Small intestine (tissue), 7 donors: ENCODE results near the gene HOMER3. TPM values are rescaled to one million over a fixed set of nuclear protein-coding genes. Genes with fewer than 3 reads are reported as not detected.
"Not testable (repeated sequence)": the region's sequence is repeated elsewhere in the genome, so short reads cannot be mapped to it uniquely, and the experiment has no call there.

Source experiments
- DNase-seq, 2 donors: peaks; one replicate each; pipeline versions ENCODE4 v3.0.0 to v3.0.0-alpha.2; 2013
- FAIRE-seq: peaks from 2 replicates; lab custom pipeline; 2012; peaks lifted over from hg19 to GRCh38; lab: Jason Lieb, UNC
- H3K27ac ChIP-seq, 3 donors: one replicate each; pipeline ENCODE4 v1.5.1; 2013; ENCODE audit warnings: low read length in 2 of 3, mild to moderate bottlenecking in 2 of 3, control low read depth in 1 of 3, inconsistent platforms in 1 of 3, low read depth in 1 of 3, moderate library complexity in 1 of 3
- H3K27me3 ChIP-seq, 3 donors: one replicate each; pipeline ENCODE4 v1.6.1; 2013; ENCODE audit warnings: low read length in 3 of 3, inconsistent platforms in 1 of 3; ENCODE audit not compliant: control insufficient read depth in 3 of 3, insufficient read depth in 3 of 3
- H3K36me3 ChIP-seq, 3 donors: one replicate each; pipeline ENCODE4 v1.6.1; 2013; ENCODE audit warnings: low read length in 3 of 3, inconsistent platforms in 1 of 3, low read depth in 1 of 3, mild to moderate bottlenecking in 1 of 3, moderate library complexity in 1 of 3; ENCODE audit not compliant: control insufficient read depth in 3 of 3, insufficient read depth in 2 of 3
- H3K4me1 ChIP-seq, 3 donors: one replicate each; pipeline ENCODE4 v1.6.1; 2013; ENCODE audit warnings: low read length in 2 of 3, inconsistent platforms in 1 of 3, low read depth in 1 of 3, mild to moderate bottlenecking in 1 of 3, moderate library complexity in 1 of 3; ENCODE audit not compliant: control insufficient read depth in 3 of 3, insufficient read depth in 2 of 3
- H3K4me3 ChIP-seq, 3 donors: one replicate each; pipeline ENCODE4 v1.5.1; 2013; ENCODE audit warnings: low read length in 3 of 3, control low read depth in 1 of 3, inconsistent platforms in 1 of 3, low read depth in 1 of 3, mild to moderate bottlenecking in 1 of 3, moderate library complexity in 1 of 3
- H3K9me3 ChIP-seq, 2 donors: one replicate each; pipeline ENCODE4 v1.6.1; 2013; ENCODE audit warnings: low read depth in 1 of 2, low read length in 1 of 2; ENCODE audit not compliant: control insufficient read depth in 2 of 2, insufficient read depth in 1 of 2
- WGBS, 3 donors: extraction: QIAGEN DNeasy Blood & Tissue Kit; methylation state at CpG; one replicate each; pipeline ENCODE4 v1.1.7; 2013; 5-methylcytosine and 5-hydroxymethylcytosine counted together
- polyA plus RNA-seq, 4 donors: library from polyadenylated mRNA; stranded (reverse) in 3 of 4; unstranded in 1 of 4; fragments of 200-250 nt in 3 of 4; fragments of 120-200 nt in 1 of 4; gene quantifications; one replicate each; pipeline versions ENCODE4 v1.2.1 to v1.2.3, GENCODE V29; 2013
- donor health status: healthy with polysubstance abuse.
- donor health status: control.
- donor health status: control.
- donor health status: Bipolar disorder and iron deficiency.
- donor health status: healthy.

The HOMER3 gene
- polyA plus RNA-seq, 4 donors: 1.6 to 13.0 (median 10.7) TPM

- Histone ChIP-seq H3K27me3 (peaks cover 0 to 10% (median 4%) of the 10 kb centered on the region in 3 donors), H3K9me3 (peaks cover 0 to 4% of the 10 kb centered on the region in 2 donors), H3K27ac (no peak overlapping the region), H3K4me1 (no peaks in the 10 kb centered on the region), H3K4me3 (no peak overlapping the region), H3K36me3 (no peaks in the 10 kb centered on the region)
- 60 to 72% (median 70%) methylated on average over 4 of the region's 4 CpGs for WGBS, 3 donors
- DNase-seq (no peak), FAIRE-seq (no peak)
These were observed 25.3 kb upstream of the HOMER3 start for GRCh38 chr19:18966307-18966706.

GRCh38 chr19:18964121-18964520 lies 23.1 kb upstream of the HOMER3 start:
- no peak overlapping the region for H3K4me3 ChIP-seq
- DNase-seq: no peak
- no peak overlapping the region for H3K27ac ChIP-seq
- no peaks in the 10 kb centered on the region for H3K36me3 ChIP-seq
- no peak for FAIRE-seq
- 84 to 90% (median 90%) methylated on average over 9 of the region's 9 CpGs for WGBS, 3 donors
- no peaks in the 10 kb centered on the region for H3K4me1 ChIP-seq
- peaks cover 0 to 10% (median 4%) of the 10 kb centered on the region in 3 donors for H3K27me3 ChIP-seq
- peaks cover 0 to 4% of the 10 kb centered on the region in 2 donors for H3K9me3 ChIP-seq

DNA sequence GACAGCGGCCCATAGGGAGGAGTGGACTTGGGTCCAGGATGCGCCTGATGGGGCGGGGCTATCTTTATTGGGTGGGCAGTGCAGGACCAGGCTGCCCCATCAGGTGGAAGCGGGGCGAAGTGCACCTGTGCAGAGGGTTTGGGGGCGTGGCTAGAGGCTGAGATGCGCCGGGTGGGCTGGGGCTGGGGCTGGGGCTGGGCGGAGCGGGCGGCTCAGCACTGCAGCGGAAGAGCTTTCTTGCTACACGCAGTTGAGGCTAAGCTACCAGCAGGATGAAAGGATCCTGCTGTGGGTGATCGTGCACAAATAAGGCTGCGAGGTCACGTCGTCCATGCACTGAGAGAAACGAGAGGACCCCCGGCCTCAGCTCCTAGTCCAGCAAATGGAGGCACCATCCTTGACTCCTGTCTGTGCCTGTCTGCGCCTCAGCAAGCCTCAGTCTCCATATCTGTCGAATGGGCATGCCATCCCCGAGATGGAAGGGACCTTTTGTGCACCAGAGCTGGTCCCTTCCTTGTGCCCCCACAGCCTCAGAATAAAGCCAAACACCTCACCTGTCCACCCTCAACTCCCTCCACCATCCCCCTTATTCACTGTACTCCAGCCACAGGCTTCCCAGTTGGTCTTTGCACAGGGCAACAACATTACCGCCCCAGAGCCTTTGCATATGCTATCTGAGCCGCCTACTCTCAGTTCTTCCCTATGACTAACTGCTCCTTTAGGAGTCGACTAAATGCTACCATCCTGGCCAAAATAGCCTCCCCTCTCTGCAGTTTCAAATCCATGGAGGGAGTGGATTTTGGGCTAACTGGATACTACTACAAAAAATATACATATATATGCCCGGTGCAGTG lies 21.0 kb upstream of the HOMER3 start:
- H3K4me1 ChIP-seq: no peaks in the 10 kb centered on the region
- H3K27me3 ChIP-seq: peaks cover 0 to 10% (median 4%) of the 10 kb centered on the region in 3 donors
- no peak overlapping the region for H3K27ac ChIP-seq
- no peak overlapping the region for H3K4me3 ChIP-seq
- H3K9me3 ChIP-seq: no peaks in the 10 kb centered on the region
- DNase-seq (no peak), FAIRE-seq (no peak)
- H3K36me3 ChIP-seq: no peaks in the 10 kb centered on the region
- WGBS, 3 donors: 25 to 32% (median 29%) methylated on average over 23 to 26 of the region's 26 CpGs

GRCh38 chr19:18960370-18960769 lies 19.4 kb upstream of the HOMER3 start:
- DNase-seq (no peak), FAIRE-seq (no peak)
- no peaks in the 10 kb centered on the region for H3K9me3 ChIP-seq
- H3K27me3 ChIP-seq: peaks cover 0 to 10% (median 4%) of the 10 kb centered on the region in 3 donors
- H3K4me3 ChIP-seq: no peak overlapping the region
- H3K4me1 ChIP-seq: no peaks in the 10 kb centered on the region
- no peak overlapping the region for H3K27ac ChIP-seq
- WGBS, 3 donors: 71 to 85% (median 74%) methylated on average over 4 of the region's 4 CpGs
- no peaks in the 10 kb centered on the region for H3K36me3 ChIP-seq

GRCh38 chr19:18955042-18955441 lies 14.0 kb upstream of the HOMER3 start:
- FAIRE-seq (no peak), DNase-seq (no peak)
- no peaks in the 10 kb centered on the region for H3K27me3 ChIP-seq
- no peaks in the 10 kb centered on the region for H3K36me3 ChIP-seq
- no peak overlapping the region for H3K4me3 ChIP-seq
- H3K27ac ChIP-seq: no peak overlapping the region
- 94 to 98% (median 97%) methylated on average over 2 of the region's 2 CpGs for WGBS, 3 donors
- H3K9me3 ChIP-seq: no peaks in the 10 kb centered on the region
- no peaks in the 10 kb centered on the region for H3K4me1 ChIP-seq

- Histone ChIP-seq H3K27ac (no peak overlapping the region), H3K27me3 (no peaks in the 10 kb centered on the region), H3K36me3 (no peaks in the 10 kb centered on the region), H3K4me1 (no peaks in the 10 kb centered on the region), H3K9me3 (no peaks in the 10 kb centered on the region), H3K4me3 (no peak overlapping the region)
- WGBS, 3 donors: 79 to 100% (median 89%) methylated on average over 2 to 3 of the region's 3 CpGs
- no peak for DNase-seq
- FAIRE-seq: no peak
These were observed 13.1 kb upstream of the HOMER3 start for GRCh38 chr19:18954094-18954493.

- DNase-seq, H3K9me3 ChIP-seq, H3K27me3 ChIP-seq, H3K36me3 ChIP-seq, H3K4me1 ChIP-seq, H3K4me3 ChIP-seq, FAIRE-seq, H3K27ac ChIP-seq: not testable (repeated sequence)
- WGBS, 3 donors: 42 to 55% (median 51%) methylated on average over 17 of the region's 17 CpGs
These were observed 11.5 kb upstream of the HOMER3 start for GRCh38 chr19:18952364-18953003.

DNA sequence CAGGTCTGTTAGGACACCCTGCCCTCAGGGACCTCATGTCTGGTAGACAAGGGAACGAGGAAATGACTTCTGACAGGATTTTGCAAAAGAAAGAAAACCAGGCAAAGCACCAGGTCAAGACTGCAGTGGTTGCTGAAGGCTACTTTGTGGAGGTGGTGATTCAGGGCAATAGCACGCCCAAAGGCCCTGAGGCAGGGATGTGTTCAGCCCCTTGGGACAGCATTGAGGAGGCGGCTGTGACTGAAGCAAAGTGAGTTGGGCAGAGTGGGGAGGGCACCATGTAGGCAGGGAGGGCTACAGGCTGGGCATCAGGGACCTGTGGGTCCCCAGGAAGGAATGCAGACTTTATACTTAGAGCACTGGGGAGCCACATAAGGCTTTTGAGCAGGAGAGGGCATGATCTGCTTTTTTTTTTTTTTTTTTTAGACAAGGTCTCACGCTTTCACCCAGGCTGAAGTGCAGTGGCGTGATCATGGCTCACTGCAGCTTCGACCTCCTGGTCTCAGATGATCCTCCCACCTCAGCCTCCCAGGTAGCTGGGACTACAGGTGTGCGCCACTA lies 10.8 kb upstream of the HOMER3 start:
- FAIRE-seq (no peak), DNase-seq (no peak)
- no peak overlapping the region for H3K4me3 ChIP-seq
- H3K4me1 ChIP-seq: no peaks in the 10 kb centered on the region
- no peaks in the 10 kb centered on the region for H3K27me3 ChIP-seq
- H3K36me3 ChIP-seq: no peaks in the 10 kb centered on the region
- H3K9me3 ChIP-seq: no peaks in the 10 kb centered on the region
- WGBS, 3 donors: 80 to 88% (median 82%) methylated on average over 7 of the region's 7 CpGs
- no peak overlapping the region for H3K27ac ChIP-seq
